Fibroblast of skin of scalp (primary cell): ENCODE results near the gene PKP3.
"Not testable (repeated sequence)": the region's sequence is repeated elsewhere in the genome, so short reads cannot be mapped to it uniquely, and the experiment has no call there.

Source experiments
- DNase-seq: peaks from one replicate; pipeline ENCODE4 v3.0.0-alpha.2; 2013

The PKP3 gene

GRCh38 chr11:409600-410483 lies 15.8 kb downstream of the PKP3 start:
- no peak for DNase-seq

GRCh38 chr11:410711-411110 lies 16.7 kb downstream of the PKP3 start:
- not testable (repeated sequence) for DNase-seq

GRCh38 chr11:411520-411919 lies 17.5 kb downstream of the PKP3 start:
- DNase-seq = not testable (repeated sequence)

GRCh38 chr11:412641-413119 lies 18.7 kb downstream of the PKP3 start:
- DNase-seq = no peak

- DNase-seq = no peak
Measured at GRCh38 chr11:413120-414081, 19.4 kb downstream of the PKP3 start.

GRCh38 chr11:414318-414857 lies 20.4 kb downstream of the PKP3 start:
- no peak for DNase-seq

- DNase-seq = no peak
Measured at GRCh38 chr11:415640-416041, 21.6 kb downstream of the PKP3 start.

GRCh38 chr11:416051-416756 lies 22.2 kb downstream of the PKP3 start:
- DNase-seq = no peak

- DNase-seq = no peak
Measured at GRCh38 chr11:416757-417621, 23.0 kb downstream of the PKP3 start.

GRCh38 chr11:417652-418342 lies 23.8 kb downstream of the PKP3 start:
- no peak for DNase-seq

GRCh38 chr11:418343-419247 lies 24.6 kb downstream of the PKP3 start:
- DNase-seq = no peak

GRCh38 chr11:419248-420005 lies 25.4 kb downstream of the PKP3 start:
- no peak for DNase-seq

GRCh38 chr11:420054-420910 lies 26.3 kb downstream of the PKP3 start:
- no peak for DNase-seq

- DNase-seq = no peak
Measured at GRCh38 chr11:420911-421321, 26.9 kb downstream of the PKP3 start.

GRCh38 chr11:422249-422656 lies 28.2 kb downstream of the PKP3 start:
- no peak for DNase-seq

- DNase-seq = no peak
Measured at GRCh38 chr11:424232-424631, 30.2 kb downstream of the PKP3 start.

- DNase-seq = not testable (repeated sequence)
Measured at GRCh38 chr11:424766-425165, 30.8 kb downstream of the PKP3 start.

GRCh38 chr11:425301-425700 lies 31.3 kb downstream of the PKP3 start:
- DNase-seq = no peak
